ENCODE results near the gene FGF14.

The FGF14 gene

GRCh38 chr13:101881593-101881992 is 520.3 kb downstream of the FGF14 start:
- no peak overlapping the region for H3K27ac Mint-ChIP-seq
- H3K27me3 Mint-ChIP-seq (ENCODE audit: low read depth): no peaks in the 10 kb centered on the region
- no peak overlapping the region for H3K4me3 Mint-ChIP-seq
- H3K4me1 Mint-ChIP-seq (ENCODE audit: low read depth): no peaks in the 10 kb centered on the region
- no peaks in the 10 kb centered on the region for H3K36me3 Mint-ChIP-seq (ENCODE audit: low read depth)
- no peaks in the 10 kb centered on the region for H3K9me3 Mint-ChIP-seq

GRCh38 chr13:101880581-101880980 is 521.3 kb downstream of the FGF14 start:
- Mint-ChIP-seq H3K4me3 (no peak overlapping the region), H3K27me3 (ENCODE audit: low read depth) (no peaks in the 10 kb centered on the region), H3K9me3 (no peaks in the 10 kb centered on the region), H3K36me3 (ENCODE audit: low read depth) (no peaks in the 10 kb centered on the region), H3K27ac (no peak overlapping the region), H3K4me1 (ENCODE audit: low read depth) (no peaks in the 10 kb centered on the region)

- no peaks in the 10 kb centered on the region for H3K36me3 Mint-ChIP-seq (ENCODE audit: low read depth)
- no peak overlapping the region for H3K4me3 Mint-ChIP-seq
- no peaks in the 10 kb centered on the region for H3K4me1 Mint-ChIP-seq (ENCODE audit: low read depth)
- no peaks in the 10 kb centered on the region for H3K9me3 Mint-ChIP-seq
- H3K27ac Mint-ChIP-seq: no peak overlapping the region
- H3K27me3 Mint-ChIP-seq (ENCODE audit: low read depth): no peaks in the 10 kb centered on the region
Observed at GRCh38 chr13:101876951-101877350, 524.9 kb downstream of the FGF14 start.

GRCh38 chr13:101875717-101876393 is 526.0 kb downstream of the FGF14 start:
- no peaks in the 10 kb centered on the region for H3K27me3 Mint-ChIP-seq (ENCODE audit: low read depth)
- H3K4me1 Mint-ChIP-seq (ENCODE audit: low read depth): no peaks in the 10 kb centered on the region
- no peak overlapping the region for H3K4me3 Mint-ChIP-seq
- H3K36me3 Mint-ChIP-seq (ENCODE audit: low read depth): no peaks in the 10 kb centered on the region
- no peak overlapping the region for H3K27ac Mint-ChIP-seq
- H3K9me3 Mint-ChIP-seq: no peaks in the 10 kb centered on the region

- no peaks in the 10 kb centered on the region for H3K36me3 Mint-ChIP-seq (ENCODE audit: low read depth)
- H3K4me3 Mint-ChIP-seq: no peak overlapping the region
- H3K9me3 Mint-ChIP-seq: no peaks in the 10 kb centered on the region
- no peak overlapping the region for H3K27ac Mint-ChIP-seq
- no peaks in the 10 kb centered on the region for H3K27me3 Mint-ChIP-seq (ENCODE audit: low read depth)
- H3K4me1 Mint-ChIP-seq (ENCODE audit: low read depth): no peaks in the 10 kb centered on the region
Observed at GRCh38 chr13:101875091-101875490, 526.8 kb downstream of the FGF14 start.

GRCh38 chr13:101869553-101869952 is 532.3 kb downstream of the FGF14 start:
- Mint-ChIP-seq H3K36me3 (ENCODE audit: low read depth) (no peaks in the 10 kb centered on the region), H3K9me3 (no peaks in the 10 kb centered on the region), H3K4me3 (no peak overlapping the region), H3K27me3 (ENCODE audit: low read depth) (no peaks in the 10 kb centered on the region), H3K27ac (no peak overlapping the region), H3K4me1 (ENCODE audit: low read depth) (no peaks in the 10 kb centered on the region)

GRCh38 chr13:101868585-101869469 is 533.0 kb downstream of the FGF14 start:
- no peaks in the 10 kb centered on the region for H3K4me1 Mint-ChIP-seq (ENCODE audit: low read depth)
- no peaks in the 10 kb centered on the region for H3K9me3 Mint-ChIP-seq
- H3K36me3 Mint-ChIP-seq (ENCODE audit: low read depth): no peaks in the 10 kb centered on the region
- H3K27ac Mint-ChIP-seq: no peak overlapping the region
- no peak overlapping the region for H3K4me3 Mint-ChIP-seq
- no peaks in the 10 kb centered on the region for H3K27me3 Mint-ChIP-seq (ENCODE audit: low read depth)

- Mint-ChIP-seq H3K4me3 (no peak overlapping the region), H3K27me3 (ENCODE audit: low read depth) (no peaks in the 10 kb centered on the region), H3K27ac (no peak overlapping the region), H3K36me3 (ENCODE audit: low read depth) (no peaks in the 10 kb centered on the region), H3K9me3 (no peaks in the 10 kb centered on the region), H3K4me1 (ENCODE audit: low read depth) (no peaks in the 10 kb centered on the region)
Observed at GRCh38 chr13:101866889-101867581, 534.8 kb downstream of the FGF14 start.

- H3K4me3 Mint-ChIP-seq: no peak overlapping the region
- H3K9me3 Mint-ChIP-seq: no peaks in the 10 kb centered on the region
- no peaks in the 10 kb centered on the region for H3K27me3 Mint-ChIP-seq (ENCODE audit: low read depth)
- H3K36me3 Mint-ChIP-seq (ENCODE audit: low read depth): no peaks in the 10 kb centered on the region
- H3K4me1 Mint-ChIP-seq (ENCODE audit: low read depth): no peaks in the 10 kb centered on the region
- no peak overlapping the region for H3K27ac Mint-ChIP-seq
Observed at GRCh38 chr13:101858860-101859259, 543.0 kb downstream of the FGF14 start.

- H3K27me3 Mint-ChIP-seq (ENCODE audit: low read depth): no peaks in the 10 kb centered on the region
- no peaks in the 10 kb centered on the region for H3K4me1 Mint-ChIP-seq (ENCODE audit: low read depth)
- no peak overlapping the region for H3K4me3 Mint-ChIP-seq
- H3K27ac Mint-ChIP-seq: no peak overlapping the region
- H3K36me3 Mint-ChIP-seq (ENCODE audit: low read depth): no peaks in the 10 kb centered on the region
- no peaks in the 10 kb centered on the region for H3K9me3 Mint-ChIP-seq
Observed at GRCh38 chr13:101846701-101847100, 555.1 kb downstream of the FGF14 start.

GRCh38 chr13:101846249-101846648 is 555.6 kb downstream of the FGF14 start:
- Mint-ChIP-seq H3K27me3 (ENCODE audit: low read depth) (no peaks in the 10 kb centered on the region), H3K9me3 (no peaks in the 10 kb centered on the region), H3K4me1 (ENCODE audit: low read depth) (no peaks in the 10 kb centered on the region), H3K36me3 (ENCODE audit: low read depth) (no peaks in the 10 kb centered on the region), H3K27ac (no peak overlapping the region), H3K4me3 (no peak overlapping the region)

- no peak overlapping the region for H3K4me3 Mint-ChIP-seq
- no peaks in the 10 kb centered on the region for H3K9me3 Mint-ChIP-seq
- H3K27ac Mint-ChIP-seq: no peak overlapping the region
- no peaks in the 10 kb centered on the region for H3K4me1 Mint-ChIP-seq (ENCODE audit: low read depth)
- no peaks in the 10 kb centered on the region for H3K27me3 Mint-ChIP-seq (ENCODE audit: low read depth)
- no peaks in the 10 kb centered on the region for H3K36me3 Mint-ChIP-seq (ENCODE audit: low read depth)
Observed at GRCh38 chr13:101845245-101846020, 556.4 kb downstream of the FGF14 start.

- no peaks in the 10 kb centered on the region for H3K36me3 Mint-ChIP-seq (ENCODE audit: low read depth)
- no peaks in the 10 kb centered on the region for H3K4me1 Mint-ChIP-seq (ENCODE audit: low read depth)
- no peak overlapping the region for H3K4me3 Mint-ChIP-seq
- H3K27me3 Mint-ChIP-seq (ENCODE audit: low read depth): no peaks in the 10 kb centered on the region
- no peak overlapping the region for H3K27ac Mint-ChIP-seq
- H3K9me3 Mint-ChIP-seq: no peaks in the 10 kb centered on the region
Observed at GRCh38 chr13:101841698-101842097, 560.1 kb downstream of the FGF14 start.

- Mint-ChIP-seq H3K4me3 (no peak overlapping the region), H3K27ac (no peak overlapping the region), H3K36me3 (ENCODE audit: low read depth) (no peaks in the 10 kb centered on the region), H3K27me3 (ENCODE audit: low read depth) (no peaks in the 10 kb centered on the region), H3K4me1 (ENCODE audit: low read depth) (no peaks in the 10 kb centered on the region), H3K9me3 (no peaks in the 10 kb centered on the region)
Observed at GRCh38 chr13:101838323-101838722, 563.5 kb downstream of the FGF14 start.
